H1 (cell line): ENCODE results near the gene TMUB2. TPM values are rescaled to one million over a fixed set of nuclear protein-coding genes. Genes with fewer than 3 reads are reported as not detected.

Experiments used
- CTCF ChIA-PET: fragments of 300-600 bp; sonication (Branson Sonifier 250); formaldehyde crosslinking; loops from one replicate; lab custom pipeline; 2021; ENCODE audit not compliant: partially characterized antibody; lab: Charles Lee
- POLR2A ChIA-PET: fragments of 300-600 bp; sonication (Branson Sonifier 250); formaldehyde crosslinking; loops from one replicate; lab custom pipeline; 2021; ENCODE audit warnings: inconsistent platforms; ENCODE audit not compliant: partially characterized antibody; lab: Charles Lee
- DNase-seq, 2 experiments: peaks; one replicate each; pipeline versions ENCODE4 v3.0.0 to v3.0.0-alpha.2; 2010 to 2022; ENCODE audit warnings: low spot score in 2 of 2, low read depth in 1 of 2, mixed read lengths in 1 of 2
- FAIRE-seq: peaks from 2 replicates; lab custom pipeline; 2011; peaks lifted over from hg19 to GRCh38; lab: Jason Lieb, UNC
- H2AFZ ChIP-seq: 2 replicates; pipeline ENCODE4 v1.8.1; 2012; ENCODE audit warnings: low read length, inconsistent platforms
- H2AK5ac ChIP-seq: 2 replicates; pipeline ENCODE4 v1.6.1; 2013; ENCODE audit warnings: low read depth, low read length
- H2BK120ac ChIP-seq: replicated peaks from 2 replicates; pipeline ENCODE3; 2013; ENCODE audit warnings: low read depth, low read length, inconsistent platforms
- H2BK12ac ChIP-seq: 2 replicates; pipeline ENCODE4 v1.6.1; 2013; ENCODE audit warnings: low read depth, low read length
- H2BK15ac ChIP-seq: 2 replicates; pipeline ENCODE4 v1.6.1; 2013; ENCODE audit warnings: low read length
- H2BK20ac ChIP-seq: 2 replicates; pipeline ENCODE4 v1.6.1; 2013; ENCODE audit warnings: low read length
- H2BK5ac ChIP-seq: 2 replicates; pipeline ENCODE4 v1.6.1; 2013; ENCODE audit warnings: low read depth, low read length
- H3K14ac ChIP-seq: 2 replicates; pipeline ENCODE4 v1.6.1; 2013; ENCODE audit warnings: inconsistent platforms; ENCODE audit not compliant: insufficient read length
- H3K18ac ChIP-seq: 2 replicates; pipeline ENCODE4 v1.6.1; 2013; ENCODE audit warnings: low read length; ENCODE audit errors: extremely low read depth
- H3K23ac ChIP-seq: 2 replicates; pipeline ENCODE4 v1.6.1; 2013; ENCODE audit warnings: inconsistent platforms; ENCODE audit not compliant: insufficient read length
- H3K23me2 ChIP-seq: 2 replicates; pipeline ENCODE4 v1.6.1; 2013; ENCODE audit warnings: low read depth, low read length
- H3K27ac ChIP-seq: 2 replicates; pipeline ENCODE4 v1.6.1; 2011; ENCODE audit warnings: low read depth, low read length, inconsistent platforms
- H3K27me3 ChIP-seq, 4 experiments: replicated peaks in 1 of 4; 1 replicate in 1 of 4; 2 replicates in 3 of 4; pipeline versions ENCODE4 v1.6.1 to v1.8.1; 2011 to 2013; ENCODE audit warnings: low read length in 3 of 4, mild to moderate bottlenecking in 3 of 4, inconsistent platforms in 2 of 4, mixed read lengths in 2 of 4, moderate library complexity in 1 of 4; ENCODE audit not compliant: control insufficient read depth in 3 of 4, insufficient read depth in 3 of 4; ENCODE audit errors: extremely low read depth in 1 of 4
- H3K36me3 ChIP-seq, 4 experiments: 2 replicates each; pipeline versions ENCODE4 v1.6.1 to v1.8.1; 2011 to 2013; ENCODE audit warnings: mild to moderate bottlenecking in 4 of 4, low read length in 3 of 4, moderate library complexity in 2 of 4, control low read depth in 1 of 4, inconsistent platforms in 1 of 4; ENCODE audit not compliant: insufficient read depth in 4 of 4, control insufficient read depth in 2 of 4
- H3K4ac ChIP-seq: replicated peaks from 2 replicates; pipeline ENCODE3; 2013; ENCODE audit warnings: low read length, low read depth, mixed read lengths, inconsistent platforms; ENCODE audit not compliant: insufficient read length
- H3K4me1 ChIP-seq, 4 experiments: replicated peaks in 1 of 4; 1 replicate in 1 of 4; 2 replicates in 3 of 4; pipeline versions ENCODE4 v1.6.1 to v1.8.1; 2011 to 2013; ENCODE audit warnings: low read length in 3 of 4, inconsistent platforms in 2 of 4, mixed read lengths in 1 of 4; ENCODE audit not compliant: insufficient read depth in 4 of 4, control insufficient read depth in 3 of 4
- H3K4me2 ChIP-seq, 2 experiments: 2 replicates each; pipeline versions ENCODE4 v1.6.1 to v1.8.1; 2011 to 2013; ENCODE audit warnings: low read depth in 2 of 2, low read length in 2 of 2, control low read depth in 1 of 2, inconsistent platforms in 1 of 2, mild to moderate bottlenecking in 1 of 2; ENCODE audit not compliant: insufficient read depth in 1 of 2
- H3K4me3 ChIP-seq, 4 experiments: fragments of 200-600, 300-600 bp in 1 of 4; sonication (generic), shearing (Covaris generic), sonication (Bioruptor Twin) in 1 of 4; 2 replicates each; pipeline versions ENCODE4 v1.5.1 to v1.8.1; 2011 to 2016; ENCODE audit warnings: low read length in 4 of 4, low read depth in 3 of 4, control low read depth in 2 of 4, inconsistent platforms in 2 of 4, mild to moderate bottlenecking in 2 of 4, mixed read lengths in 1 of 4, moderate library complexity in 1 of 4; ENCODE audit not compliant: insufficient read depth in 2 of 4; ENCODE audit errors: extremely low read depth in 1 of 4
- H3K56ac ChIP-seq: replicated peaks from 2 replicates; pipeline ENCODE3; 2013; ENCODE audit warnings: low read depth, mild to moderate bottlenecking, mixed read lengths, low read length, inconsistent platforms; ENCODE audit not compliant: insufficient read length
- H3K79me1 ChIP-seq: 2 replicates; pipeline ENCODE4 v1.6.1; 2013; ENCODE audit warnings: low read depth, low read length, control low read depth
- H3K79me2 ChIP-seq, 2 experiments: 2 replicates each; pipeline versions ENCODE4 v1.6.1 to v1.8.1; 2012 to 2013; ENCODE audit warnings: low read length in 2 of 2, mild to moderate bottlenecking in 2 of 2, inconsistent platforms in 1 of 2; ENCODE audit not compliant: insufficient read depth in 2 of 2, control insufficient read depth in 1 of 2
- H3K9ac ChIP-seq, 4 experiments: replicated peaks in 1 of 4; 1 replicate in 1 of 4; 2 replicates in 3 of 4; pipeline versions ENCODE4 v1.6.1 to v1.8.1; 2011 to 2013; ENCODE audit warnings: low read depth in 3 of 4, low read length in 3 of 4, control low read depth in 2 of 4, mild to moderate bottlenecking in 2 of 4, moderate library complexity in 2 of 4, inconsistent platforms in 1 of 4; ENCODE audit errors: extremely low read depth in 1 of 4
- H3K9me3 ChIP-seq, 2 experiments: 2 replicates each; pipeline versions ENCODE4 v1.6.1 to v1.8.1; 2012 to 2013; ENCODE audit warnings: mild to moderate bottlenecking in 2 of 2, moderate library complexity in 2 of 2, control low read depth in 1 of 2, inconsistent platforms in 1 of 2, low read depth in 1 of 2, low read length in 1 of 2, mixed read lengths in 1 of 2; ENCODE audit not compliant: insufficient read depth in 2 of 2
- H4K20me1 ChIP-seq, 2 experiments: replicated peaks in 1 of 2; 2 replicates each; pipeline versions ENCODE3 to v1.8.1; 2011 to 2013; ENCODE audit warnings: inconsistent platforms in 2 of 2, low read length in 2 of 2, mild to moderate bottlenecking in 1 of 2; ENCODE audit not compliant: insufficient read depth in 2 of 2, control insufficient read depth in 1 of 2
- H4K5ac ChIP-seq: 2 replicates; pipeline ENCODE4 v1.6.1; 2013; ENCODE audit warnings: low read length, low read depth, mixed read lengths, inconsistent platforms; ENCODE audit not compliant: insufficient read length
- H4K8ac ChIP-seq: 2 replicates; pipeline ENCODE4 v1.8.0; 2013; ENCODE audit warnings: mild to moderate bottlenecking, moderate library complexity, low read length, inconsistent platforms; ENCODE audit not compliant: insufficient read depth; ENCODE audit errors: extremely low read depth
- H4K91ac ChIP-seq: replicated peaks from 2 replicates; pipeline ENCODE3; 2013; ENCODE audit warnings: low read length, mixed read lengths, inconsistent platforms; ENCODE audit not compliant: insufficient read length
- CHD1 ChIP-seq: IDR thresholded peaks from 2 replicates; pipeline ENCODE4 v1.6.1; 2012; ENCODE audit warnings: low read depth, low read length, improper control_type of control experiment
- CREB1 ChIP-seq: IDR thresholded peaks from 2 replicates; pipeline ENCODE4 v1.6.1; 2012; ENCODE audit warnings: inconsistent platforms
- EZH2 ChIP-seq: fragments of 200-600 bp; sonication (generic); IDR thresholded peaks from 2 replicates; pipeline ENCODE4 v1.7.1; 2012; ENCODE audit warnings: low read depth, mild to moderate bottlenecking, moderate library complexity, low read length, inconsistent platforms; ENCODE audit not compliant: severe bottlenecking
- FOSL1 ChIP-seq: IDR thresholded peaks from 2 replicates; pipeline ENCODE4 v1.6.1; 2011; ENCODE audit warnings: mild to moderate bottlenecking, low read depth, low read length, moderate library complexity; ENCODE audit not compliant: insufficient read depth
- GTF2F1 ChIP-seq: IDR thresholded peaks from 2 replicates; pipeline ENCODE4 v1.6.1; 2012; ENCODE audit warnings: low read depth, low read length, improper control_type of control experiment, borderline replicate concordance
- JUND ChIP-seq: IDR thresholded peaks from 2 replicates; pipeline ENCODE4 v1.6.1; 2011; ENCODE audit warnings: mild to moderate bottlenecking, improper control_type of control experiment, low read length
- KDM1A ChIP-seq: fragments of 200-600, 300-600 bp; sonication (generic); IDR thresholded peaks from 2 replicates; pipeline ENCODE4 v1.7.1; 2016; ENCODE audit warnings: mild to moderate bottlenecking, low read length, borderline replicate concordance
- POU5F1 ChIP-seq: IDR thresholded peaks from 2 replicates; pipeline ENCODE4 v1.6.1; 2011; ENCODE audit warnings: low read depth, mild to moderate bottlenecking, low read length, moderate library complexity
- SRF ChIP-seq: IDR thresholded peaks from 2 replicates; pipeline ENCODE4 v1.6.1; 2011; ENCODE audit warnings: mild to moderate bottlenecking, low read depth, low read length, moderate library complexity
- YY1 ChIP-seq: IDR thresholded peaks from 2 replicates; pipeline ENCODE4 v1.6.1; 2011; ENCODE audit warnings: low read depth, mild to moderate bottlenecking, low read length
- WGBS, 2 experiments: shearing (Covaris generic) in 1 of 2; methylation state at CpG; one replicate each; pipeline versions ENCODE4 v1.1.6 to v1.1.7; 2013 to 2015; ENCODE audit warnings: low lambda C conversion rate in 2 of 2, mixed read lengths in 2 of 2, inconsistent platforms in 1 of 2, low coverage in 1 of 2, missing lambda C conversion rate in 1 of 2; ENCODE audit not compliant: insufficient replicate concordance in 2 of 2, insufficient coverage in 1 of 2, insufficient read length in 1 of 2; ENCODE audit errors: extremely low coverage in 1 of 2, missing lambda C conversion rate in 1 of 2; 5-methylcytosine and 5-hydroxymethylcytosine counted together
- polyA plus RNA-seq, 7 experiments: library from polyadenylated mRNA; depleted of rRNA in 3 of 7; stranded (reverse) in 5 of 7; unstranded in 2 of 7; fragments of >200 nt in 5 of 7; fragments of 200-250 nt in 2 of 7; gene quantifications; 1 replicate in 5 of 7; 2 replicates in 1 of 7; 4 replicates in 1 of 7; pipeline versions ENCODE4 v1.2.1 to v1.2.3, GENCODE V29; 2011 to 2013; ENCODE audit warnings: missing spikeins in 2 of 7, mixed read lengths in 2 of 7
- total RNA-seq: library from RNA; stranded (reverse); fragmentation: NEBNext Ultra II Directional; extraction: Animal tissue kit (Norgen Biotek cat#: 25700); gene quantifications from 2 replicates; pipeline ENCODE4 v1.2.1, GENCODE V29; 2021
- TF ChIP-seq, protein P1 (sequence below), 3 experiments: IDR thresholded peaks; 1 replicate in 2 of 3; 2 replicates in 1 of 3; pipeline versions ENCODE4 v1.5.1 to v1.6.1; 2011; ENCODE audit warnings: low read length in 3 of 3, mild to moderate bottlenecking in 3 of 3, inconsistent platforms in 2 of 3, low read depth in 1 of 3, moderate library complexity in 1 of 3; ENCODE audit not compliant: insufficient read depth in 1 of 3; ENCODE audit errors: control extremely low read depth in 1 of 3

TMUB2 gene
- total and polyA plus RNA-seq, 2 of the 8 experiments (the other 6 are each of a cell fraction or from before 2014, with no cell fraction given), result 18.5 to 30.5 TPM

- no peak overlapping the region for H2BK5ac ChIP-seq
- H3K23ac ChIP-seq, result no peak overlapping the region
- FAIRE-seq, result no peak
- no peak overlapping the region; a peak in 1 of 7 replicates for H3K9ac ChIP-seq
- POLR2A ChIA-PET, result interaction anchor here (0.7 to 8.5 kb wide), 14 partner anchors 9 to 176 kb away, joined by 3 to 78 read pairs (median 6); partner anchors contain the start of genes TMUB2 and UBTF
- H3K27ac ChIP-seq, result no peak overlapping the region
- H2BK20ac ChIP-seq, result no peak overlapping the region
- no peaks in the 10 kb centered on the region for H4K20me1 ChIP-seq
- no peak overlapping the region for H4K5ac ChIP-seq
- DNase-seq, result no peak
- no peak overlapping the region for H3K4me2 ChIP-seq
- no peak overlapping the region for H2BK12ac ChIP-seq
- H3K4ac ChIP-seq, result no peak overlapping the region
- H2AK5ac ChIP-seq, result 0 out of 2 replicates have a peak overlapping the region, but pooled peaks have one; percentile 41
- H2AFZ ChIP-seq, result no peak overlapping the region
- H3K4me3 ChIP-seq, result no peak overlapping the region
- no peak overlapping the region for H4K8ac ChIP-seq
- H3K27me3 ChIP-seq, result no peaks in the 10 kb centered on the region
- H3K9me3 ChIP-seq, result no peaks in the 10 kb centered on the region
- H3K36me3 ChIP-seq, result peaks cover 15 to 28% (median 22%) of the 10 kb centered on the region in 4 experiments
- H2BK120ac ChIP-seq, result no peak overlapping the region
- H3K18ac ChIP-seq, result no peak overlapping the region
- H4K91ac ChIP-seq, result no peak overlapping the region
- H3K23me2 ChIP-seq, result peaks cover 6% of the 10 kb centered on the region
- no peak overlapping the region for H3K56ac ChIP-seq
- peaks cover 0 to 13% (median 4%) of the 10 kb centered on the region in 4 experiments; a peak in 6 of 7 replicates for H3K4me1 ChIP-seq
- CTCF ChIA-PET, result interaction anchor here (1.0 to 3.9 kb wide), 21 partner anchors 9 to 155 kb away, joined by 3 to 31 read pairs (median 5); partner anchors contain the start of genes GRN and SLC25A39
- 93% methylated on average over 5 of the region's 5 CpGs; no CpG with 5 or more reads in 1 of the 2 experiments for whole genome bisulfite sequencing, 2 experiments
- H2BK15ac ChIP-seq, result no peak overlapping the region
- no peak overlapping the region for H3K14ac ChIP-seq
- no peaks in the 10 kb centered on the region for H3K79me1 ChIP-seq
- no peaks in the 10 kb centered on the region for H3K79me2 ChIP-seq
- no peak for TF ChIP-seq SRF
- no peak for TF ChIP-seq JUND
- no peak for TF ChIP-seq KDM1A
- no peak for TF ChIP-seq FOSL1
- TF ChIP-seq POU5F1, result no peak
- no peak for TF ChIP-seq EZH2
- TF ChIP-seq, protein P1, sequence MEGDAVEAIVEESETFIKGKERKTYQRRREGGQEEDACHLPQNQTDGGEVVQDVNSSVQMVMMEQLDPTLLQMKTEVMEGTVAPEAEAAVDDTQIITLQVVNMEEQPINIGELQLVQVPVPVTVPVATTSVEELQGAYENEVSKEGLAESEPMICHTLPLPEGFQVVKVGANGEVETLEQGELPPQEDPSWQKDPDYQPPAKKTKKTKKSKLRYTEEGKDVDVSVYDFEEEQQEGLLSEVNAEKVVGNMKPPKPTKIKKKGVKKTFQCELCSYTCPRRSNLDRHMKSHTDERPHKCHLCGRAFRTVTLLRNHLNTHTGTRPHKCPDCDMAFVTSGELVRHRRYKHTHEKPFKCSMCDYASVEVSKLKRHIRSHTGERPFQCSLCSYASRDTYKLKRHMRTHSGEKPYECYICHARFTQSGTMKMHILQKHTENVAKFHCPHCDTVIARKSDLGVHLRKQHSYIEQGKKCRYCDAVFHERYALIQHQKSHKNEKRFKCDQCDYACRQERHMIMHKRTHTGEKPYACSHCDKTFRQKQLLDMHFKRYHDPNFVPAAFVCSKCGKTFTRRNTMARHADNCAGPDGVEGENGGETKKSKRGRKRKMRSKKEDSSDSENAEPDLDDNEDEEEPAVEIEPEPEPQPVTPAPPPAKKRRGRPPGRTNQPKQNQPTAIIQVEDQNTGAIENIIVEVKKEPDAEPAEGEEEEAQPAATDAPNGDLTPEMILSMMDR (IDR thresholded peaks at IDR 0.05; ENCODE audit: control extremely low read depth in 1 of 3, insufficient read depth in 1 of 3, low read depth in 1 of 3, low read length in 3 of 3), result no peak
- no peak for TF ChIP-seq GTF2F1
- TF ChIP-seq YY1, result no peak
- no peak for TF ChIP-seq CREB1
- TF ChIP-seq CHD1, result no peak
Measured at GRCh38 chr17:44204441-44204882, 17.7 kb downstream of the TMUB2 start.
